ENCODE data around the gene HLA-B.
"Not testable (repeated sequence)": the region's sequence is repeated elsewhere in the genome, so short reads cannot be mapped to it uniquely, and the experiment has no call there.

Gene HLA-B

GRCh38 chr6:31385041-31385440 is 28.1 kb upstream of the HLA-B start:
- no peak for DNase-seq (ENCODE audit: low read depth, low spot score)

- DNase-seq (ENCODE audit: low read depth, low spot score): no peak
Measured at GRCh38 chr6:31383149-31383548, 26.2 kb upstream of the HLA-B start.

GRCh38 chr6:31381666-31382065 is 24.7 kb upstream of the HLA-B start:
- no peak for DNase-seq (ENCODE audit: low read depth, low spot score)

GRCh38 chr6:31379850-31380249 is 22.9 kb upstream of the HLA-B start:
- no peak for DNase-seq (ENCODE audit: low read depth, low spot score)

GRCh38 chr6:31378721-31379103 is 21.7 kb upstream of the HLA-B start:
- no peak for DNase-seq (ENCODE audit: low read depth, low spot score)

- DNase-seq (ENCODE audit: low read depth, low spot score): no peak
Measured at GRCh38 chr6:31378062-31378720, 21.2 kb upstream of the HLA-B start.

GRCh38 chr6:31377029-31377428 is 20.1 kb upstream of the HLA-B start:
- no peak for DNase-seq (ENCODE audit: low read depth, low spot score)

- DNase-seq (ENCODE audit: low read depth, low spot score): no peak
Measured at GRCh38 chr6:31375699-31376098, 18.7 kb upstream of the HLA-B start.

DNA sequence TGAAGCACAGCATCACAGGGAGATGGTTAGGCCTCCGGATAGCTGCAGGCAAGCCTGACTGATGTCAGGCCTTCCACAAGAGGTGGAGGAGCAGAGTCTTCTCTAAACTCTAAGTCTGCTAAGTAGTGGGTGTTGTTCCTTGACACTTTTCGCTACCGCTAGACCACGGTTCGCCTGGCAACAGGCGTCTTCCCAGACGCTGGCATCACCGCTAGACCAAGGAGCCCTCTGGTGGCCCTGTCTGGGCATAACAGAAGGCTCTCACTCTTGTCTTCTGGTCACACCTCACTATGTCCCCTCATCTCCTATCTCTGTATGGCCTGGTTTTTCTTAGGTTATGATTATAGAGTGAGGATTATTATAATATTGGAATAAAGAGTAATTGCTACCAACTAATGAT is 17.1 kb upstream of the HLA-B start:
- DNase-seq (ENCODE audit: low read depth, low spot score): not testable (repeated sequence)

- DNase-seq (ENCODE audit: low read depth, low spot score): no peak
Measured at GRCh38 chr6:31368461-31368860, 11.5 kb upstream of the HLA-B start.

DNA sequence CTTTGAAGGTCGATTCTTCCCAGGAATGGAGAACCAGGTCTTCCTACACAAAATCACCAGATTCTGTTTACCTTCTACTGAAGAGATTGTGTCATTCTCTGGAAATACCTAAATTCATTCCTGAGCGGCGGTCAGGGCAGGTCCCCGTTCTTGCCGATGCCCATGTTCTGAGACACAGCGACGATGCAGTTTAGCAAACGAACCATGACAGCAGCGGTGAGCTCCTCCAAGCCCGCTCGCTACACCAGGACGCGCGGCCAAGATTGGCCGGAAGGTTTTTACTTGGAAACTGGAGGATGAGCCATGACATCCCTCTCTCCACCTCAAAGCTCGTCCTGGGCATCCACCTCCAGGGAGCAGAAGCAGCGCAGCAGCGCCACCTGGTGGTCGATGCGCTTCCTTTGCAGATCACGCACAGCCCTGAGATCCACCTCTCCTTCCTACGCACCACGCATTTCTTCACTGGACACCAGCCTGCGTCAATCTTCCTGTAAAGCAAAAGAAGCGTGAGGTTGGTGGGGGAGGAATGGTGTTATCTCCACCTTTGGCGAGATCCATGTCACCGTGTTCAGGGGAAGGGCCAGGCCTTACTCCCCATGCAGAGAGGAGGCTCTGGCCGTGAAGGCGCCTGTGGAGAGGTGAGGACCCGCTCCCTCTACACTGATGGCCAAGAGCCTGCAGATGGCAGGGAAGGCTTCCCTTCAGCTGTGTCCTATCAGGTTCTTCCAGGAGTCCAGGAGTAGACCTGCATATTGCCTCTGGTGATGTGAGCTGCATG is 9.9 kb upstream of the HLA-B start:
- peak; percentile 97 for DNase-seq (ENCODE audit: low read depth, low spot score)

GRCh38 chr6:31365864-31366263 is 8.9 kb upstream of the HLA-B start:
- DNase-seq (ENCODE audit: low read depth, low spot score): no peak

- no peak for DNase-seq (ENCODE audit: low read depth, low spot score)
Measured at GRCh38 chr6:31363811-31364210, 6.8 kb upstream of the HLA-B start.

- no peak for DNase-seq (ENCODE audit: low read depth, low spot score)
Measured at GRCh38 chr6:31362751-31363150, 5.8 kb upstream of the HLA-B start.

DNA sequence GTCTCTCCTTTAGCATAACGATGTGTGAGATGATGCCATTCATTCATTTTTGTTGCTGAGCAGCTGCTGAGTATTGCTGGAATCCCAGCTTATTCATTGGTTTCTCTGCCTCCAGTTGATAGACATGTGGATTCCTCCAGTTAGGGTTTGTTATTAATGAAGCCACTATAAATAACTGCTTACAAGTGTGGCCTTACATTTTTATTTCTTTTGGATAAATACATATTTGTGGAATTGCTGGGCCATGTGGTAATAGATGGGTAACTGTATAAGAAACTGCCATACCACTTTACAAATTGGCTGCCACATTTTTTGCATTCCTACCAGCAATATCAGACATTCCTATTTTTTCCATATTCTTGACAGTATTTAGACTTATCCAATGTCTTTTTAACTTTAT is 2.6 kb upstream of the HLA-B start:
- DNase-seq (ENCODE audit: low read depth, low spot score): no peak

GRCh38 chr6:31358302-31358701 is 1.3 kb upstream of the HLA-B start:
- DNase-seq (ENCODE audit: low read depth, low spot score): no peak

DNA sequence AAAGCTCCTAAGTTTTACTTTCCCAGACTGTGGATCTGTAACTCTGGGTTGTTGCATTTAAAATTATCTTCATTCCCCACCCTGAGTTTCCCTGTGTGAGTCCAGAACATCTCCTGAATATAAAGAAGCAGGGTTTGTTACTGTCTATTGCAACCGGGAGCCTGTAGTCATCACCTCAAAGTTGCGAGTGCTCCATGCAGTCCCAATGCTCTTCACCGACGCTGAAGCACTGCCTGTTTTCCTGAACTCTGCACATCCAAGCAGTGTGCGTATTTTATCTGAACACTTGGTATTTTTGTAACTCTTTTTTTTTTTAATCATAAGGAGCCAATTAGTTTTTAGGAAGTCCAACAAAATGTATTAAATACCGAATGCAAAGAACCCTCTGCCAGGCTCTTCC is 907 bp upstream of the HLA-B start:
- no peak for DNase-seq (ENCODE audit: low read depth, low spot score)

DNA sequence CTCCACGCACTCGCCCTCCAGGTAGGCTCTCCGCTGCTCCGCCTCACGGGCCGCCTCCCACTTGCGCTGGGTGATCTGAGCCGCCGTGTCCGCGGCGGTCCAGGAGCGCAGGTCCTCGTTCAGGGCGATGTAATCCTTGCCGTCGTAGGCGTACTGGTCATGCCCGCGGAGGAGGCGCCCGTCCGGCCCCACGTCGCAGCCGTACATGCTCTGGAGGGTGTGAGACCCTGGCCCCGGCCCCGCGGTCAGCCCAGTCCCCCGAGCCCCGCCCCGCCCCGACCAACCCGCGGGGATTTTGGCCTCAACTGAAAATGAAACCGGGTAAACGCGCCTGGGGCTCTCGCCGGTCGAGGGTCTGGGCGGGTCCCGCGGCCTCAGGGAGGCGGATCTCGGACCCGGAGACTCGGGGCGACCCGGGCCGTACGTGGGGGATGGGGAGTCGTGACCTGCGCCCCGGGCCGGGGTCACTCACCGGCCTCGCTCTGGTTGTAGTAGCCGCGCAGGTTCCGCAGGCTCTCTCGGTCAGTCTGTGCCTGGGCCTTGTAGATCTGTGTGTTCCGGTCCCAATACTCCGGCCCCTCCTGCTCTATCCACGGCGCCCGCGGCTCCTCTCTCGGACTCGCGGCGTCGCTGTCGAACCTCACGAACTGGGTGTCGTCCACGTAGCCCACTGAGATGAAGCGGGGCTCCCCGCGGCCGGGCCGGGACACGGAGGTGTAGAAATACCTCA is 598 bp downstream of the HLA-B start:
- DNase-seq (ENCODE audit: low read depth, low spot score): no peak

DNA sequence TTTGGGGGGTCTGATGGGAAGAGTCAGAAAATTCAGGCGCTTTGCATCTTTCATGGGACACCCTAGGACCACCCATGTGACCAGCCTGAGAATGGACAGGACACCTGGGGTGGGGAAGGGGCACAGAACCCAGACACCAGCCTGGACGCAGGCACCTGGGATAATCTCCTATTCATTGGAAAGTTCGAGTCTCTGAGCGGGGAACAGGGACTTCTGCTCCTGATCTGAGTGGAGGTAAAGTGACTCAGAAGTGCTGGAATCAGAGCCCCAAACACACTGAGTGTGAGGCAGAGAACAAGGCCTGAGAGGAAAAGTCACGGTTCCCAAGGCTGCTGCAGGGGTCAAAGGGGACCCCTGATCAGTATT is 1.4 kb downstream of the HLA-B start:
- no peak for DNase-seq (ENCODE audit: low read depth, low spot score)

DNA sequence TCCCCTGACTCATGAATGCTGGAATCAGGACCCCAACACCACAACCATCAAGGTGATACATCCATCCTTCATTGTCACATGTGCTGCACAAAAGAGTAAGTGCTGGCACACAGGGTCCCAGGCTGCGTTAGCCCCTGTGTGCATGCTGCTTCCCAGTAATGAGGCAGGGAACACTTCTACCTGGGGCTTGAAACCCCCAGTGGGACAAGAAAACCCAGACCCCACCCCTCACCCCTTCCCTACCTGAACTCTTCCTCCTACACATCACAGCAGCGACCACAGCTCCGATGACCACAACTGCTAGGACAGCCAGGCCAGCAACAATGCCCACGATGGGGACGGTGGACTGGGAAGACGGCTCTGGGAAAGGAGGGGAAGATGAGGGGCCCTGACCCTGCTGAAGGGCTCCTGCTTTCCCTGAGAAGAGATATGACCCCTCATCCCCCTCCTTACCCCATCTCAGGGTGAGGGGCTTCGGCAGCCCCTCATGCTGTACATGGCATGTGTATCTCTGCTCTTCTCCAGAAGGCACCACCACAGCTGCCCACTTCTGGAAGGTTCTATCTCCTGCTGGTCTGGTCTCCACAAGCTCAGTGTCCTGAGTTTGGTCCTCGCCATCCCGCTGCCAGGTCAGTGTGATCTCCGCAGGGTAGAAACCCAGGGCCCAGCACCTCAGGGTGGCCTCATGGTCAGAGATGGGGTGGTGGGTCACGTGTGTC is 2.0 kb downstream of the HLA-B start:
- no peak for DNase-seq (ENCODE audit: low read depth, low spot score)

- DNase-seq (ENCODE audit: low read depth, low spot score): no peak
Measured at GRCh38 chr6:31354158-31354863, 2.7 kb downstream of the HLA-B start.
